ENCODE results near the gene NHERF1.

- TF ChIP-seq POLR2A (IDR thresholded peaks at IDR 0.05; ENCODE audit: low read length) (no peak), GATA1 (IDR thresholded peaks at IDR 0.05; ENCODE audit: low read depth, low read length) (no peak)
Observed at GRCh38 chr17:74808714-74809430, 60.4 kb downstream of the NHERF1 start.
